Measurements from ENCODE around the gene NRAP.

NRAP gene

DNA sequence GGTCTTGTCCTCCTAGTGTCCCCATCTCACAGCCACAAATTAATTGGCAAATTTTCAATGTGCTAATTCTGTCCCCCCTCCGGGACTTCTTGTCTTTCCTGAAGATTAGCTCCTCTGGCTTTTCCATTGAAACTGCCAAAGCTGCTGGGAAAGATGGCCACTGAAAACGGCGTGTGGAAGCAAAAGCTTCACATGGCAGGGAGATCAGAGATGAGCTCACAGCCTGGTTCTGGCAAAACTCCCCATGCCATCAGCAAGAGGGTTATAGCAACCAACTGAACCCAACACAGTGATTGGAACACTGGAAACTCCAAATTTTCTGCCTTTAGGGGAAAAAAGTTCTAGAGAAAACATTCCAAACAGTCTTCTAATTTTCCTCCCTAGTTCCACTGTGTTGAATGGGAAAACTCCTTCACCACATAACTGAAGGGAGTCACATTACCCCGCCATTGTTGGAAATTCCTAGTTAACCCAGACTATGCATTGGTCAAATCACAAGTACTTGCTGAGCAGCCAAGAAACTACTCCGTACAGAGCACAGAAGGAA is 37.0 kb downstream of the NRAP start:
- Histone ChIP-seq H3K4me2 (ENCODE audit: low read depth, low read length, poor library complexity, severe bottlenecking) (no peak overlapping the region), H2AFZ (ENCODE audit: low read length) (no peak overlapping the region), H3F3A (ENCODE audit: low read depth) (no peaks in the 10 kb centered on the region), H3K79me2 (ENCODE audit: insufficient read depth, low read length) (no peaks in the 10 kb centered on the region), H4K20me1 (ENCODE audit: insufficient read depth, low read length, poor library complexity, severe bottlenecking) (no peaks in the 10 kb centered on the region), H3K36me3 (ENCODE audit: insufficient read depth, low read length) (no peaks in the 10 kb centered on the region), H3K27me3 (ENCODE audit: insufficient read depth, low read length, poor library complexity, severe bottlenecking) (no peaks in the 10 kb centered on the region), H3K9me2 (replicated peaks; ENCODE audit: low read depth, low read length) (no peaks in the 10 kb centered on the region), H3K4me3 (ENCODE audit: low read length, poor library complexity, severe bottlenecking) (no peak overlapping the region), H3K9me3 (ENCODE audit: insufficient read depth, low read depth, low read length) (no peaks in the 10 kb centered on the region), H3K9ac (ENCODE audit: low read depth, low read length, poor library complexity, severe bottlenecking) (no peak overlapping the region), H3K4me1 (ENCODE audit: insufficient read depth, low read length, poor library complexity, severe bottlenecking) (no peaks in the 10 kb centered on the region)
- TF ChIP-seq, protein P1, sequence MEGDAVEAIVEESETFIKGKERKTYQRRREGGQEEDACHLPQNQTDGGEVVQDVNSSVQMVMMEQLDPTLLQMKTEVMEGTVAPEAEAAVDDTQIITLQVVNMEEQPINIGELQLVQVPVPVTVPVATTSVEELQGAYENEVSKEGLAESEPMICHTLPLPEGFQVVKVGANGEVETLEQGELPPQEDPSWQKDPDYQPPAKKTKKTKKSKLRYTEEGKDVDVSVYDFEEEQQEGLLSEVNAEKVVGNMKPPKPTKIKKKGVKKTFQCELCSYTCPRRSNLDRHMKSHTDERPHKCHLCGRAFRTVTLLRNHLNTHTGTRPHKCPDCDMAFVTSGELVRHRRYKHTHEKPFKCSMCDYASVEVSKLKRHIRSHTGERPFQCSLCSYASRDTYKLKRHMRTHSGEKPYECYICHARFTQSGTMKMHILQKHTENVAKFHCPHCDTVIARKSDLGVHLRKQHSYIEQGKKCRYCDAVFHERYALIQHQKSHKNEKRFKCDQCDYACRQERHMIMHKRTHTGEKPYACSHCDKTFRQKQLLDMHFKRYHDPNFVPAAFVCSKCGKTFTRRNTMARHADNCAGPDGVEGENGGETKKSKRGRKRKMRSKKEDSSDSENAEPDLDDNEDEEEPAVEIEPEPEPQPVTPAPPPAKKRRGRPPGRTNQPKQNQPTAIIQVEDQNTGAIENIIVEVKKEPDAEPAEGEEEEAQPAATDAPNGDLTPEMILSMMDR (conservative IDR thresholded peaks at IDR 0.05; ENCODE audit: low read length), result no peak
- no peak for TF ChIP-seq EZH2phosphoT487 (IDR thresholded peaks at IDR 0.05; ENCODE audit: borderline replicate concordance)

DNA sequence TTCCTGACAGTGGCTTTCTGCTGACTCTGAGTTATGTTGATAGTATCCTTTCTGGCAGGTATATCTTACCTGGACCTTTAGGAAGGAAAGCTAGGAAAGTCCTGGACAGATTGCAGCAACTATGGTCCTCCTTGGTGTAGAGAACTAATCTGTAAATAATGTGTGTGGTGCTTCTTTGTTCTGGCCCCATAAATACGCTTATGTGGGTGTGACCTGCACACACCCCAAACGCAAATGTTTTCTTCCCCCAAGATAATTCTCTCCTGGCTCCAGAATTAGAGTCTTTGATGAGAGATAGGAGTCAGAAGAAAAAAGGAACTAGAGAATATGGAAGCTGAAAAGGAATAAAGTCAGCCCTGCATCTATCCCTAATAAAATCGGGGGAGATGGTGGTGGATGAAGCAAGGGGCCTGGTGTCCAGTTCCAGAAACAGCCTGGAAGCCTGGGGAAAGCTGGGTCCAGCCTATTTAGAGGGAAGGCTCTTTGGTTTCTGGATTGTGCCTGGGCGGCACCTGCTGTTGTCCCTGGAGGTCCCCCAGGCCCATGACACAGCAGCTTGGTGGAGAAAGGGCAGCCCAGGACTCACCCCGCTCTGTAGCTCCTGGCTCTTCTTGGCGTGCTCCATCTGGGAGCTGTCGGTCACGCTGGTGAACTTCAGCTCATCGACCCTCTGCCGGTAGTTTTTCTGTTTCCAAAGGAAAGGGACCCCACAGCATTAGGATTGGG is 38.2 kb downstream of the NRAP start:
- TF ChIP-seq EZH2phosphoT487 (IDR thresholded peaks at IDR 0.05; ENCODE audit: borderline replicate concordance), result no peak
- TF ChIP-seq, protein P1 (conservative IDR thresholded peaks at IDR 0.05; ENCODE audit: low read length), result no peak
- Histone ChIP-seq H4K20me1 (ENCODE audit: insufficient read depth, low read length, poor library complexity, severe bottlenecking) (no peaks in the 10 kb centered on the region), H3K9me3 (ENCODE audit: insufficient read depth, low read depth, low read length) (no peaks in the 10 kb centered on the region), H3K36me3 (ENCODE audit: insufficient read depth, low read length) (no peaks in the 10 kb centered on the region), H3K9ac (ENCODE audit: low read depth, low read length, poor library complexity, severe bottlenecking) (no peak overlapping the region), H3K4me1 (ENCODE audit: insufficient read depth, low read length, poor library complexity, severe bottlenecking) (no peaks in the 10 kb centered on the region), H3K4me2 (ENCODE audit: low read depth, low read length, poor library complexity, severe bottlenecking) (no peak overlapping the region), H3K79me2 (ENCODE audit: insufficient read depth, low read length) (no peaks in the 10 kb centered on the region), H2AFZ (ENCODE audit: low read length) (no peak overlapping the region), H3K4me3 (ENCODE audit: low read length, poor library complexity, severe bottlenecking) (no peak overlapping the region), H3K27me3 (ENCODE audit: insufficient read depth, low read length, poor library complexity, severe bottlenecking) (no peaks in the 10 kb centered on the region), H3F3A (ENCODE audit: low read depth) (no peaks in the 10 kb centered on the region), H3K9me2 (replicated peaks; ENCODE audit: low read depth, low read length) (no peaks in the 10 kb centered on the region)

DNA sequence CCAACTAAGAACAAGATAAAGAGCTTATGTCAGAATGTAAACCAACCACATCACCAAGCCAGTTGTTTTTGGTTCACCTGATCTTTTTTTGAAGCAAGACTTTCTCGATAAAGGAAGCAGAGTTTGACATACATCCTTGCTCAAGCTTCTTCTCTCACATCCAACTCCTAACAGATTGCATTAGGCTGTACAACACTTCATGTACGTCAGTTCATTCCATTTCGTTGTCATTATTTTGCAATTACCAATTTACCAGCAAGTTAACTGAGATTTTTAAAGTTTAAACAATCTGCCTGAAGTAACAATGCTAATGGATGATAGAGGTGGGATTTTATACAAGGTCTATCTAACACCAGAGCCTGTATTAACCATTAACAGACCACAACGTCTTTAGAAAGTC is 41.0 kb downstream of the NRAP start:
- H3K79me2 ChIP-seq (ENCODE audit: insufficient read depth, low read length), result no peaks in the 10 kb centered on the region
- no peaks in the 10 kb centered on the region for H3K27me3 ChIP-seq (ENCODE audit: insufficient read depth, low read length, poor library complexity, severe bottlenecking)
- TF ChIP-seq, protein P1 (conservative IDR thresholded peaks at IDR 0.05; ENCODE audit: low read length), result no peak
- TF ChIP-seq EZH2phosphoT487 (IDR thresholded peaks at IDR 0.05; ENCODE audit: borderline replicate concordance), result no peak
- H3K4me2 ChIP-seq (ENCODE audit: low read depth, low read length, poor library complexity, severe bottlenecking), result no peak overlapping the region
- H3F3A ChIP-seq (ENCODE audit: low read depth), result no peaks in the 10 kb centered on the region
- H3K36me3 ChIP-seq (ENCODE audit: insufficient read depth, low read length), result no peaks in the 10 kb centered on the region
- H3K4me3 ChIP-seq (ENCODE audit: low read length, poor library complexity, severe bottlenecking), result no peak overlapping the region
- H2AFZ ChIP-seq (ENCODE audit: low read length), result no peak overlapping the region
- H3K9me2 ChIP-seq (replicated peaks; ENCODE audit: low read depth, low read length), result no peaks in the 10 kb centered on the region
- H4K20me1 ChIP-seq (ENCODE audit: insufficient read depth, low read length, poor library complexity, severe bottlenecking), result no peaks in the 10 kb centered on the region
- H3K4me1 ChIP-seq (ENCODE audit: insufficient read depth, low read length, poor library complexity, severe bottlenecking), result peaks cover 4% of the 10 kb centered on the region
- H3K9ac ChIP-seq (ENCODE audit: low read depth, low read length, poor library complexity, severe bottlenecking), result no peak overlapping the region
- no peaks in the 10 kb centered on the region for H3K9me3 ChIP-seq (ENCODE audit: insufficient read depth, low read depth, low read length)
